ENCODE measurements around the gene SLC52A3.
"Not testable (repeated sequence)": the region's sequence is repeated elsewhere in the genome, so short reads cannot be mapped to it uniquely, and the experiment has no call there.

The SLC52A3 gene

GRCh38 chr20:768426-768978 is at the start of gene SLC52A3:
Gene SLC52A3 (minus strand): TSS chr20:768500. CDS start chr20:765774, 2,726 bp downstream.
- Histone ChIP-seq H3K9ac (ENCODE audit: low read length) (no peak within 1 kb of the TSS), H3K36me3 (ENCODE audit: insufficient read depth, low read length) (no peaks in the 10 kb centered on the region), H3K9me3 (ENCODE audit: low read length) (no peaks in the 10 kb centered on the region), H3K27ac (ENCODE audit: low read depth, low read length) (no peak within 1 kb of the TSS), H3K27me3 (ENCODE audit: control insufficient read depth in 1 of 2, insufficient read depth in 2 of 2, low read length in 2 of 2) (no peaks in the 10 kb centered on the region), H3K4me1 (ENCODE audit: insufficient read depth, low read length) (no peaks in the 10 kb centered on the region), H3K4me3 (ENCODE audit: low read depth in 1 of 2, low read length in 2 of 2) (no peak within 1 kb of the TSS)

GRCh38 chr20:815914-816606 is 47.8 kb upstream of the SLC52A3 start:
- Histone ChIP-seq H3K4me3 (ENCODE audit: low read depth in 1 of 2, low read length in 2 of 2) (no peak overlapping the region), H3K27me3 (ENCODE audit: control insufficient read depth in 1 of 2, insufficient read depth in 2 of 2, low read length in 2 of 2) (no peaks in the 10 kb centered on the region), H3K36me3 (ENCODE audit: insufficient read depth, low read length) (no peaks in the 10 kb centered on the region), H3K4me1 (ENCODE audit: insufficient read depth, low read length) (no peaks in the 10 kb centered on the region), H3K27ac (ENCODE audit: low read depth, low read length) (no peak overlapping the region), H3K9ac (ENCODE audit: low read length) (no peak overlapping the region), H3K9me3 (ENCODE audit: low read length) (no peaks in the 10 kb centered on the region)

- no peak overlapping the region for H3K9ac ChIP-seq (ENCODE audit: low read length)
Measured at GRCh38 chr20:815226-815625, 46.9 kb upstream of the SLC52A3 start.

GRCh38 chr20:813390-813789 is 45.1 kb upstream of the SLC52A3 start:
- H3K27me3 ChIP-seq (ENCODE audit: control insufficient read depth in 1 of 2, insufficient read depth in 2 of 2, low read length in 2 of 2): no peaks in the 10 kb centered on the region
- H3K9ac ChIP-seq (ENCODE audit: low read length): no peak overlapping the region
- no peaks in the 10 kb centered on the region for H3K36me3 ChIP-seq (ENCODE audit: insufficient read depth, low read length)
- H3K27ac ChIP-seq (ENCODE audit: low read depth, low read length): no peak overlapping the region
- no peaks in the 10 kb centered on the region for H3K4me1 ChIP-seq (ENCODE audit: insufficient read depth, low read length)
- H3K9me3 ChIP-seq (ENCODE audit: low read length): no peaks in the 10 kb centered on the region
- H3K4me3 ChIP-seq (ENCODE audit: low read depth in 1 of 2, low read length in 2 of 2): no peak overlapping the region

More at GRCh38 chr20:815226-815625, 46.9 kb upstream of the SLC52A3 start:
- no peaks in the 10 kb centered on the region for H3K4me1 ChIP-seq (ENCODE audit: insufficient read depth, low read length)
- H3K27ac ChIP-seq (ENCODE audit: low read depth, low read length): no peak overlapping the region
- no peaks in the 10 kb centered on the region for H3K27me3 ChIP-seq (ENCODE audit: control insufficient read depth in 1 of 2, insufficient read depth in 2 of 2, low read length in 2 of 2)
- H3K36me3 ChIP-seq (ENCODE audit: insufficient read depth, low read length): no peaks in the 10 kb centered on the region
- H3K4me3 ChIP-seq (ENCODE audit: low read depth in 1 of 2, low read length in 2 of 2): no peak overlapping the region
- H3K9me3 ChIP-seq (ENCODE audit: low read length): no peaks in the 10 kb centered on the region

GRCh38 chr20:812435-812814 is 44.1 kb upstream of the SLC52A3 start:
- not testable (repeated sequence) for H3K27me3 ChIP-seq (ENCODE audit: control insufficient read depth in 1 of 2, insufficient read depth in 2 of 2, low read length in 2 of 2)

GRCh38 chr20:811776-812434 is 43.6 kb upstream of the SLC52A3 start:
- H3K4me3 ChIP-seq (ENCODE audit: low read depth in 1 of 2, low read length in 2 of 2); H3K4me1 ChIP-seq (ENCODE audit: insufficient read depth, low read length); H3K9ac ChIP-seq (ENCODE audit: low read length); H3K27me3 ChIP-seq (ENCODE audit: control insufficient read depth in 1 of 2, insufficient read depth in 2 of 2, low read length in 2 of 2); H3K27ac ChIP-seq (ENCODE audit: low read depth, low read length); H3K36me3 ChIP-seq (ENCODE audit: insufficient read depth, low read length); H3K9me3 ChIP-seq (ENCODE audit: low read length): not testable (repeated sequence)

More at GRCh38 chr20:812435-812814, 44.1 kb upstream of the SLC52A3 start:
- H3K4me3 ChIP-seq (ENCODE audit: low read depth in 1 of 2, low read length in 2 of 2); H3K4me1 ChIP-seq (ENCODE audit: insufficient read depth, low read length); H3K9me3 ChIP-seq (ENCODE audit: low read length); H3K9ac ChIP-seq (ENCODE audit: low read length); H3K27ac ChIP-seq (ENCODE audit: low read depth, low read length); H3K36me3 ChIP-seq (ENCODE audit: insufficient read depth, low read length): not testable (repeated sequence)

GRCh38 chr20:805713-806112 is 37.4 kb upstream of the SLC52A3 start:
- H3K4me1 ChIP-seq (ENCODE audit: insufficient read depth, low read length): no peaks in the 10 kb centered on the region
- H3K4me3 ChIP-seq (ENCODE audit: low read depth in 1 of 2, low read length in 2 of 2): no peak overlapping the region
- no peak overlapping the region for H3K9ac ChIP-seq (ENCODE audit: low read length)
- H3K27ac ChIP-seq (ENCODE audit: low read depth, low read length): no peak overlapping the region
- H3K36me3 ChIP-seq (ENCODE audit: insufficient read depth, low read length): no peaks in the 10 kb centered on the region
- H3K9me3 ChIP-seq (ENCODE audit: low read length): no peaks in the 10 kb centered on the region
- H3K27me3 ChIP-seq (ENCODE audit: control insufficient read depth in 1 of 2, insufficient read depth in 2 of 2, low read length in 2 of 2): no peaks in the 10 kb centered on the region

- no peaks in the 10 kb centered on the region for H3K4me1 ChIP-seq (ENCODE audit: insufficient read depth, low read length)
- no peak overlapping the region for H3K4me3 ChIP-seq (ENCODE audit: low read depth in 1 of 2, low read length in 2 of 2)
- no peak overlapping the region for H3K9ac ChIP-seq (ENCODE audit: low read length)
- no peaks in the 10 kb centered on the region for H3K36me3 ChIP-seq (ENCODE audit: insufficient read depth, low read length)
- no peaks in the 10 kb centered on the region for H3K9me3 ChIP-seq (ENCODE audit: low read length)
- no peak overlapping the region for H3K27ac ChIP-seq (ENCODE audit: low read depth, low read length)
- H3K27me3 ChIP-seq (ENCODE audit: control insufficient read depth in 1 of 2, insufficient read depth in 2 of 2, low read length in 2 of 2): no peaks in the 10 kb centered on the region
Measured at GRCh38 chr20:801678-802077, 33.4 kb upstream of the SLC52A3 start.

GRCh38 chr20:800026-800425 is 31.7 kb upstream of the SLC52A3 start:
- H3K9ac ChIP-seq (ENCODE audit: low read length); H3K27ac ChIP-seq (ENCODE audit: low read depth, low read length); H3K36me3 ChIP-seq (ENCODE audit: insufficient read depth, low read length); H3K4me1 ChIP-seq (ENCODE audit: insufficient read depth, low read length); H3K9me3 ChIP-seq (ENCODE audit: low read length); H3K27me3 ChIP-seq (ENCODE audit: control insufficient read depth in 1 of 2, insufficient read depth in 2 of 2, low read length in 2 of 2); H3K4me3 ChIP-seq (ENCODE audit: low read depth in 1 of 2, low read length in 2 of 2): not testable (repeated sequence)

- H3K9me3 ChIP-seq (ENCODE audit: low read length); H3K27ac ChIP-seq (ENCODE audit: low read depth, low read length); H3K27me3 ChIP-seq (ENCODE audit: control insufficient read depth in 1 of 2, insufficient read depth in 2 of 2, low read length in 2 of 2): not testable (repeated sequence)
Measured at GRCh38 chr20:798746-799145, 30.4 kb upstream of the SLC52A3 start.

GRCh38 chr20:796921-797320 is 28.6 kb upstream of the SLC52A3 start:
- H3K27ac ChIP-seq (ENCODE audit: low read depth, low read length): no peak overlapping the region
- no peaks in the 10 kb centered on the region for H3K36me3 ChIP-seq (ENCODE audit: insufficient read depth, low read length)
- H3K27me3 ChIP-seq (ENCODE audit: control insufficient read depth in 1 of 2, insufficient read depth in 2 of 2, low read length in 2 of 2): no peaks in the 10 kb centered on the region

More at GRCh38 chr20:798746-799145, 30.4 kb upstream of the SLC52A3 start:
- H3K9ac ChIP-seq (ENCODE audit: low read length); H3K4me3 ChIP-seq (ENCODE audit: low read depth in 1 of 2, low read length in 2 of 2); H3K4me1 ChIP-seq (ENCODE audit: insufficient read depth, low read length); H3K36me3 ChIP-seq (ENCODE audit: insufficient read depth, low read length): not testable (repeated sequence)

GRCh38 chr20:792248-792647 is 23.9 kb upstream of the SLC52A3 start:
- no peak overlapping the region for H3K27ac ChIP-seq (ENCODE audit: low read depth, low read length)
- no peak overlapping the region for H3K4me3 ChIP-seq (ENCODE audit: low read depth in 1 of 2, low read length in 2 of 2)
- no peak overlapping the region for H3K9ac ChIP-seq (ENCODE audit: low read length)
- no peaks in the 10 kb centered on the region for H3K27me3 ChIP-seq (ENCODE audit: control insufficient read depth in 1 of 2, insufficient read depth in 2 of 2, low read length in 2 of 2)
- H3K9me3 ChIP-seq (ENCODE audit: low read length): no peaks in the 10 kb centered on the region
- H3K36me3 ChIP-seq (ENCODE audit: insufficient read depth, low read length): no peaks in the 10 kb centered on the region
- H3K4me1 ChIP-seq (ENCODE audit: insufficient read depth, low read length): no peaks in the 10 kb centered on the region

More at GRCh38 chr20:796921-797320, 28.6 kb upstream of the SLC52A3 start:
- H3K9ac ChIP-seq (ENCODE audit: low read length): no peak overlapping the region
- no peaks in the 10 kb centered on the region for H3K4me1 ChIP-seq (ENCODE audit: insufficient read depth, low read length)
- no peak overlapping the region for H3K4me3 ChIP-seq (ENCODE audit: low read depth in 1 of 2, low read length in 2 of 2)
- no peaks in the 10 kb centered on the region for H3K9me3 ChIP-seq (ENCODE audit: low read length)
